HG02798 (cell line): ENCODE data around the gene ATG16L2.

Experiments used
- ATAC-seq: cut with Tn5 transposase; IDR thresholded peaks from one replicate; pipeline ENCODE4 v1.9.1; 2021; ENCODE audit warnings: mild to moderate bottlenecking; ENCODE audit not compliant: unreplicated experiment, poor library complexity

The ATG16L2 gene, protein sequence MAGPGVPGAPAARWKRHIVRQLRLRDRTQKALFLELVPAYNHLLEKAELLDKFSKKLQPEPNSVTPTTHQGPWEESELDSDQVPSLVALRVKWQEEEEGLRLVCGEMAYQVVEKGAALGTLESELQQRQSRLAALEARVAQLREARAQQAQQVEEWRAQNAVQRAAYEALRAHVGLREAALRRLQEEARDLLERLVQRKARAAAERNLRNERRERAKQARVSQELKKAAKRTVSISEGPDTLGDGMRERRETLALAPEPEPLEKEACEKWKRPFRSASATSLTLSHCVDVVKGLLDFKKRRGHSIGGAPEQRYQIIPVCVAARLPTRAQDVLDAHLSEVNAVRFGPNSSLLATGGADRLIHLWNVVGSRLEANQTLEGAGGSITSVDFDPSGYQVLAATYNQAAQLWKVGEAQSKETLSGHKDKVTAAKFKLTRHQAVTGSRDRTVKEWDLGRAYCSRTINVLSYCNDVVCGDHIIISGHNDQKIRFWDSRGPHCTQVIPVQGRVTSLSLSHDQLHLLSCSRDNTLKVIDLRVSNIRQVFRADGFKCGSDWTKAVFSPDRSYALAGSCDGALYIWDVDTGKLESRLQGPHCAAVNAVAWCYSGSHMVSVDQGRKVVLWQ

DNA sequence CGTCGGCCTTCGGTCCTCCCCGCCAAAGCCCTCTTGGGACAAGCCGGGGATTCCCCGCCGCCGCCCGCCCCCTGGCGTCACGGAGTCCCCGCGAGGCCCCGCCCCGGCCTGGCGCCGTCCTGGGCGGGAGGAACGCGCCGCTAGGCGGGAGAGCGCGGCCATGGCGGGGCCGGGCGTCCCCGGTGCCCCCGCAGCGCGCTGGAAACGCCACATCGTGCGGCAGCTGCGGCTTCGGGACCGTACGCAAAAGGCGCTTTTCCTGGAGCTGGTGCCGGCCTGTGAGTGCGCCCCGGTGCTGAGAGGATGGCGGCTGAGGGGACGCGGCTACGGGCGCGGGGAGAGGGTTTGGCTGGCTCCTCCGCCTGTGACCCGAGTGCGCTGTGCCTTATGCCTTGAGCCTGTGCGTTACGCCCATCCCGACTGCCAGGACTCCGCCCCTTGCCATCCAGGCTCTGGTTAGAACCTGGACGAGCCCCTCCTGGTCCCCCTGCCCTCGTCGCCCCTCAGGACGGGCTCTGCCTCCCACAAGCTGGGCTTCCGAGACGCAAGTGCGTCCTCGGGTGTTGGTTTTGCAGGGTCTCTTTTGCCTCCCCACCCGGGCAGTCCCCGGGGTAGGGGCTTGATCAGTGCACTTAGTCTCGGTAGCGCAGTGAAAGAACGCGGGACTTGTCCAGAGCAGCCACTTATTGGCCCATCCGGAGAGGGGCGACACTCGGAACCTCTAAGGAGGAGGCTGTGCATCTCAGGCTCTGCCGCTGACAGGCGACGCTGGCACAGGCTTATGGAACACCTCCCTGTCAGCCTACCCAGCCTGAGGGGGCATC, at the start of gene ATG16L2:
Gene ATG16L2 (plus strand): TSS at position 126 of the 824 bp plus-strand sequence. CDS start 35 bp downstream, at position 161.
- peak; percentile 69 for ATAC-seq

DNA sequence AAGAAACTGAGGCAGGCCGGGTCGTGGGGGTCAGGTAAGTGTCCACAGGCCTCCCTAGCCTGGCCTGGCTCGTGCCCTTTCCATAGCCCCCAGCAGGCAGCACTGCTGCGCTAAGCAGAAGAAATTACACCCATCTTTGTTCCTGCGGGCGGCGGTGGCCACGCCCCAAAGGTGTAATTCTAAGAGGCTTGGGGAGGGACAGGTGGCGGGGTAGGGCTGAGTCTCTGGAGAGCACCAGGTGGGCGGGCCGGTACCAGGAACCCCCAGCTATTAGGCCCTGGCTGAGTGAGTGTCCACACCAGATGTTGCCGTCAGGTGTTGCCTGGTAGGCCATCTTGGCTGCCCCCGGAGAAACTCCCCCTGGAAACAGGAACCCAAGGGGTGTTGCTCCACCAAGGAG, 49.7 kb upstream of the ATG16L2 start:
- ATAC-seq: no peak

DNA sequence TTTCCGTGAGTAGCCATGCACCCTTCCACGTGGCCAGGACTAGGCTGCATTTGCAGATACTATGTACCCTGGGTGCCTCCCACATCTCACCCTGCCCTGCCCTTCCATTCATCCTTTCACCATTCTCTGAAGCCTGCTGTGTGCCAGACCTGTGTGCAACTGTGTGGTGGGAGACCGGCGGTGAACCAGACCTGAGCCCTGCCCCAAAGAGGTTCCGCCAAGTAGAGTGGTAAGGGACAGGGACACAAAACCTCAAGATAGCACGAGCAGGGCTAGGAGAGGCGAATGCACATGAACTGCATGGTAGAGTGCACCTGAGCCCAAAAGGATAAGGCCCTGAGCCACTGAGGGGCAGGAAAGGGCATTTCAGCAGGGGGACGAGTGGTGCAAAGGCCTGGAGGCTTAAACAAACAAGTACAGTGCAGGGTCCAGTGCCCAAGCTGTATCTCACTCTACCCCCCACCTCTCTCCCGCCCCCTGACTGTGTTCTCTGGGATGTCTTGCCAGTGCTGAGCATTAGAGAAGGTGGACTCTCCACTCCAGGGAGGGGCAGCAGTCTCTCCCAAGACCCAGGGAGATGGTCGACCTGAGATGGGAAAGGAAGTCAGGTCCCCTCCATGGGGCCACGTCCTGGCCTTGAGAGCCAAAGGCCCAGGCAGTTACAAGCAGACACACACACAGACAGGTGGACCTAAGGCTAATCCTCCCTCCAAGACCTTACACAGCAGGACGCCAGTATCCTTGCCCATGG, 47.9 kb upstream of the ATG16L2 start:
- no peak for ATAC-seq

DNA sequence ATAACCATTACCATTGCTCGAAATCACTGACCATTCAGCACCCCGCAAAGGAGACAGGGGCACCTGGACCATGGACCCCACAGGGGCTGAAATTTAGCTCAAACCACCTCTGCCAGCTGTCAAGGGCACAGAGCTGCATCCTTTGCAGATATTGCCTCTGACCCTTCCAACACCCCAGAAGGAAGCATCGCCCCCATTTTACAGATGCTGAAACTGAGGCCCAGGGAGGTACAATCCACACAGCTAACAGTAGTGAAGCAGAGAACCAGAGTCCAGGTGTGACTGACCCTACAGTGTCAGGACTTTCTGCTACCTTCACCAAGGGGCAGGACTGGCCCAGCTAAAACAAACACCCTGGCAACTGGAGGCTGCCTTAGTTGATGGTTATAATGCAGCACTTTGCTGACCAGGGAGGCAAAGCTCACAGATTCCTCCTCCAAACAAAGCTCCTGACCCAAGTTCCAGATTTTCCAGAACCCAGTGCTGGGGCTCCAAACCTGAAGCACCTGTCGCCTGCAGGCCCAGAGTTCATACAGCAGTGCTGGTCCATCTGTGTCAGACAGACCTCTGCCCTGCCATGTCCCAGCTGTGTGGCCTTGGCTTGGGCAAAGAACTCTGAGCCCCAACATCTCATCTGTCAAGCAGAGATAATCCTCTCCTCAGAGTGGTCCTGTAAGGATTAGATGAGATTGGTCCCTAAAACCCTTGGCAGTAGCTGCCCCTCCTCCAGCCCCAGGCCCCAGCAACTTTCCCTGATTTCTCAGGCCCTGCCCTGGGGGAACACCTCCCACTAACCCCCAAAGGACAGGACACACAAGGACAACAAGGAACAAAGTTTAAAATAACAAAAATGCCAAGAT, 46.8 kb upstream of the ATG16L2 start:
- no peak for ATAC-seq

DNA sequence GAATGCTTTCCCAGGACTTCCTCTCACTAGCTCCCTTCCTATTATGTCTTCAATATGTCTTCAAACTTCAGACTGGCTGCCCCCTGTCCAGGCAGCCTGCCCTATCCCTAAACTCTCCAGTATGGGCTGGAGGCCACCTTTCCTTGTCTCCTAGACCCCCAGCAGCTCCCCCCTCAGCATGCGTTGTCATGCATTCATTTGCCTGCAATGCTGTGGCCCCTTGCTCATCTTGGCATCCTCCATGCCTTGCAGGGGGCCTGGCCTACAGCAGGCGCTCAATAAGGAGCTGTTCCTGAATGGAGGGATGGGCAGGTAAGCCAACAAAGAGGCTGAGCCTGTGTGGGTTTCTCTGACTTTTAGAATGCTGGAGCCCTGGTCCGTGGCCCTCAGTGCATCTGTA, 45.6 kb upstream of the ATG16L2 start:
- ATAC-seq: no peak

DNA sequence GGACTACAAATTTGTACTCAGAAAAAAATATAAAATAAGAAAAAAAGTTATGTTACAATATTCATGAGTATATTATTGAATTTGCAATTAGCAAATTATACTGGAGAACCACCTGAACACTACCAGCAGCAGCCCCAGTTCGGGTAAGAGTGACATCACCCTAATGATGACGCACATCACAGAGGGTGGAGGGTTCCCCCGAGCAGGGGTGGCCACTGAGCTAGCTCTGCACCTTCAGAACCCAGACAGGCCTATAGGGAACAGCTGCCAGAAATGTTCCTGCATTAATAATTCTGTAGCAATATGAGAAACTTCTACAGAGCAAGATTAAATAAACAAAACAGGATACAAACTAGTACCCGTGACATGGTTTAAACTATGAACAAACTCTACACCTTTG, 44.5 kb upstream of the ATG16L2 start:
- ATAC-seq: no peak

DNA sequence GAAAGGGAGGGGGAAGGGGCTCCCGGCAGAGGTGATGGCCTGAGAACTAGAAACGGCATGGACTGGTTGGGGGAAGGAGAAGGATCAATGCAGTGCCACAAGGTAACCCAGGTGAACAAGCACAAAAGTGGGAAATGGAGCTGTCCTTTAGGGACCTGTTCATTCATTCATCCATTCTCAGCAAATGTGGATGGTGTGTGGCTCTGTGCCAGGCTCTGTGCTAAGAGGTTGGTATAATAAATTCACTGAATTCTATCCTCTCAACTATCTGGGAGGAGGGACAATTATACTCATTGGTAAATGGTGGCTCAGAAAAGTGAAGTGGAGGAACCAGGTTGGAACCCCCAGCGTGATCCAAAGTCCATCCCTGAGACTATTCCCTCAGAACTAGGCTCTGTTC, 43.4 kb upstream of the ATG16L2 start:
- no peak for ATAC-seq

DNA sequence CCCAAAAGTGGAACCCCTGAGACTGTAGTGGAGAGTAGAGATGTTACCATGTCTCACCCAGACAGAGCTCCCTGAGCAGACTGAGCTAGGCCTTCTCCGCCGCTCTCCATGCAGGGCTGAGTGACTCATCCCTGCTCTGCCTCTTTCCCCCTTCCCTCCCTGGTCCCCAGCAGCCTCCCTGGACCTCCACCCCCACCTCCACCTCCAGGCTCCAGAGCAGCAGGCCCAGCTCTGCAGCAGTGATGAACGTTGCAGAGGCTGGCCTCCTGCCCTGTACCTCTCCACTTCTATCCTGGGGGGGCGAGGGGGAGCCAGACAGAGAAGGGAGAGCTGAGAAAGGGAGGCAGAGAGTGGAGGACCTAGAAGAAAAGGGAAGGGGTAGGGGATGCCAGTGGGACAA, 42.7 kb upstream of the ATG16L2 start:
- ATAC-seq: no peak

DNA sequence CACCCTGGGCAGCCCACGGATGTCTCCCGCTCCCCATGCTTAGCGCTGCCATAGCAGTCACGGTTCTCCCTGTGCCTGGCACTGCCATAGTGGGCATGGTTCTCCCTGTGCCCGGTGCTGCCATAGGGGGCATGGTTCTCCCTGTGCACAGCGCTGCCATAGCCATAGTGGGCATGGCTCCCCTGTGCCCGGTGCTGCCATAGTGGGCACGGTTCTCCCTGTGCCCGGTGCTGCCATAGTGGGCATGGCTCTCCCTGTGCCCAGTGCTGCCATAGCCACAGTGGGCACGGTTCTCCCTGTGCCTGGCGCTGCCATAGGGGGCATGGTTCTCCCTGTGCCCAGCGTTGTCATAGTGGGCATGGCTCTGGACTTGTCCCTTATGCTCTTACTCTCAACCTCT, 42.2 kb upstream of the ATG16L2 start:
- no peak for ATAC-seq

DNA sequence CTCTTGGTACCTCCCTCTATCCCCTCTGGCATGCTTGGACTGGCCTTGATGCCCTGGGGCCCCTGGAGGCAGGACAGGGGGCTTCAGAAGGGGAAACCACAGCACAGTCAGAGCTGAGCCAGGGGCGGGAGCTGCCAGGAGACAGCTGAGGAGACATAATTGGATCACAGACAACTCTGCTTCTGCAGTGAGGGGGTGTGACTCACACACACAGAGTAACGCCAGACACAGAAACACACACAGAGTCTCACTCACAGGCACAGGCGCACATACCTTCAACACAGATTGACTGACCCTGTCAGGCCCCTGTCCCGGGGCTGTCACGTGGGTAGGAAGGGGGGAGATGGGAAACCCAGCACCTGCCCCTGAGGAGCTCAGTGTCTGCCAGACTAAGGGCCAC, 40.9 kb upstream of the ATG16L2 start:
- no peak for ATAC-seq

DNA sequence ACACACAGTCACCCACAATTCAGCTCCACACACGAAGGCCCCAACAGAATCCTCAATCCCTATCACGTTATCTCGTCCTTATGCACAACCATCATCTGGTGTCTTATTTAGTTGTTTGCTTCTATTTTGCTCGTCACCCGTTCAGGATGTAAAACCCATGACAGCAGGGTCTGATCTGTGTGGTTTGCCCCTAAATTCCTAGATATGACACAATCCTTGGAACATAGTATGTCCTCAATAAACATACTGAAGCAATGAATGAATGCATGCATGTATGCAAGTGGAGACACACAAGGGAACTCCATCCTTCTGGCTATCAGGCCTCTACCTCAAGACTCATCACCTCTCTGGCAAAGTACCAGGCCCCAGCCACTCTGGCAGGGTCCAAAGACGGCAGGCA, 40.5 kb upstream of the ATG16L2 start:
- ATAC-seq: no peak

DNA sequence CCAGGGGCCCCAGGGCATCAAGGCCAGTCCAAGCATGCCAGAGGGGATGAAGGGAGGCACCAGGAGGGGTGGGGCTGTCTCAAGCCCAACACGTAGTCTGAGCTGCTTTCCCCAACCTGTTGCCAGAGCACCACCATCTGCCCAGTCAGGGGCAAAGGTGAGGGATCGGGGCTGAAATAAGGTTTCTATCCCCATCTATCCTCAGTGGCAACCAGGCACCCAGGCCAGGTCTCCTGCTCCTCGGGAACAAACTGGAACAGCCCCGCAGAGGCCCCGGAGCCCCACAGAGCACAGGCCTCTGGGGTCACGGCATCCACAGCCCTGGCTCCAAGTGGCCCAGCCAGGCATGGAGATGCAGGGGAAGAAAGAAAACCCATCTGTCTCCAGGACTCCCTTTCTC, 39.7 kb upstream of the ATG16L2 start:
- no peak for ATAC-seq

DNA sequence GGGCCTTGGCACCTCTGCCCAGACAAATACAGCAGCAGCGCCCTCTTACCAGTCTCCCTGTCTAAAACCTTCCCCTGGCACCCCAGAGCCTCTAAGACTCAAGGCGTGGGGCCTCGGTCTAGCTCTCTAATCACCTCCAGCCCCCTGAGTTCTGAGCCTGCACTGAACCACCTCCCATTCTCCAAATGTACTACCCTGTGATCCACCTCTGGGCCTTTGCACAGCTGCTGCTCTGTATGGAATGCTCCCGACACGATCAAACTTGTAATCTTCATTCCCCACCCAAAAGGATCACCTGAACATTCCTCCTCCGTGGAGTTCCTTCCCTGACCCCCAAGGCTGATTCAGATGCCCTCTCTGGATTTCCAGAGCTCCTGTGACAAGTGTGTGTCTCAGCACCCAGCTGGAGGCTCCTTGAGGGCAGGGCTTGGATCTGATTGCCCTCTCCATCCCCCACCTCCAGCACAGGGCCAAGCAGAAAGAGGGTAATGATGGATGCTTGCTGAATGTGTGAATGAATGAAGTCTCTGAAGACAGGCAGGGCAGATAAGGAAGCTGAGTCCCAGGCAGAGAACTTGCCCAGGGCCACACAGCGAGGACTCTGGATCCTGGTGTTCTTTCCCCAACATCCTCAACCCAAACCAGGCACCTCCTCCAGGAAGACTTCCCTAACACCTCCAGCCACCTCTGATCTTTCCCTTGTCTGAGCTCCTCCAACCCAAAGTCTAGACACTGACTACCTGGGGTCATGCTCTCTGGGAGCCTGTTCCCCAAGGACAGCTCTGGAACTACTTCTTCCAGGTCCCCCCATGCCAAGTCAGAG, 38.7 kb upstream of the ATG16L2 start:
- ATAC-seq: no peak

DNA sequence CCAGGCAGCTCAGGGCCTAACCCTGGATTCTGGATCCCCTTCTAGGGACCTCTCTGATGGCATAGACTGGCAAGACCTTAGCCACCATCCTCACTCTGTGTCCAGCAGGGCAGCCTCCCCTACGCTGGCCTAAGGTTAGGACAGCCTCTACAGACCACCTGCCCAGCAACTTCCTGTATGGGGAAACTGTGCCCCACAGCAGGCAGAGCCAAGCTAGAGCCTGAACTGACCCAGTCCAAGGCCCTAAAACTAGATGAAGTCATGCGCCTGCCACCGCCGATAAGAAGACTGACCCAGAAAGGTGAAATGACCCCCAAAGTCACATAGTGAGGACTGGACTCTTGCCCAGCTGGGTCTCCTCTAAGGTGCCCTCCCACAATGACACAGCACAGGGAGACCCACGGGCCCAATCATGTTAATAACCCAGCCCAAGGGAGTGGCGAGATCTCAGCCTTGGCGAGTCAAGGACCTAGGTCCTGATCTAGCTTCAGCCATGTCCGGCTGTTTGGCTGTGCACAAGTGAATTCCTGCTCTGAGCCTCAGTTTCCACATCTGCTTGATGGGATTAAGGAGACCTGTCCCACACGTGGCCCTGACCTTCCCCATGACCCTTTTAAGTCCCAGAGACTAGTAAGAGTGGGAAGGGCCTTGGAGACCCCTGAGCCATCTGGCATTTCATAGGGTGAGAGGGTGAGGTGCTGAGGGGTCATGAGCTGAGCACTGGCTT, 37.9 kb upstream of the ATG16L2 start:
- ATAC-seq: no peak

DNA sequence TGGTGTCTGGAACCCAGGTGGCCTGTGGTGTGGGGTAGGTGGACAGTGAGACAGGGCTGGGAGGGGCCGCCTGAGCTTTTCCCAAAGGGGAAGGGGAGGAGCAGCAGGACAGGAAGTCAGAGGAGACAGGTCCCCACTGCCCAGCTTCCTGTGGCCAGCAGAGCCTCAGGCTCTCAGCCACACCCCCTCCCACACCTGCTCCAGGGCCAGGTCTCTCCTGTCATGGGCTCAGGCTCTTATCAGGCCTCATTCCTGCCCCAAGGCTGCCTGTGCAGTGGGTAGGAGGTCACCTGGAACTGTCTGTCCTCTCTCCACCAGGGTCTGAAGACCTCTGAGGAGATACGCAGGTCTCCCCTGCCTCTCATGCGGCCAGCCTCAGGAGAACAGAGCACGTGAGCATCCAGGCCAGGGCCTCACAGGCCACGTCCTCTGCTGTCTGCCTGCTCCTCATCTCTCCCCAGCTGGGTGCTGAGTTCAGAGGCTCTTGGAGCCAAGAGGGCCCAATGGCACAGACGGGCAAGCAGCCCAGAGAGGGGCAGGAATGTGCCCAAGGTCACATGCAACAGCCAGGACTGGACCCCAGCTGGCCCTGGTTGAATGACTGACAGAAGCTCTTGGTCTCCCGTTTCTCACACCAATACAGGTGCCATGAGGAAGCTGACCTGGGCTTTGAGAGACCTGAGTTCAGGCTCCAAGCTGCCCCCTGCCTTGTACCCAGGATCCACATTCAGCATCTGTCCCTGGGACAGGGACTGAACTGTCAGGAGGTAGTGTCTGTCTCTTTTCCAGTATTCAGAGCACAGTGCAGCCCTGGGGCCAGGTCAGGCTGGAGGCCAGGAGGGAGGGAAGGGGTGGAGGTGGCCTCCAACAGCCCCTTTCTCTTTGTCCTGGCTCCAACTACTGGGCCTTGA, 37.1 kb upstream of the ATG16L2 start:
- ATAC-seq: no peak

DNA sequence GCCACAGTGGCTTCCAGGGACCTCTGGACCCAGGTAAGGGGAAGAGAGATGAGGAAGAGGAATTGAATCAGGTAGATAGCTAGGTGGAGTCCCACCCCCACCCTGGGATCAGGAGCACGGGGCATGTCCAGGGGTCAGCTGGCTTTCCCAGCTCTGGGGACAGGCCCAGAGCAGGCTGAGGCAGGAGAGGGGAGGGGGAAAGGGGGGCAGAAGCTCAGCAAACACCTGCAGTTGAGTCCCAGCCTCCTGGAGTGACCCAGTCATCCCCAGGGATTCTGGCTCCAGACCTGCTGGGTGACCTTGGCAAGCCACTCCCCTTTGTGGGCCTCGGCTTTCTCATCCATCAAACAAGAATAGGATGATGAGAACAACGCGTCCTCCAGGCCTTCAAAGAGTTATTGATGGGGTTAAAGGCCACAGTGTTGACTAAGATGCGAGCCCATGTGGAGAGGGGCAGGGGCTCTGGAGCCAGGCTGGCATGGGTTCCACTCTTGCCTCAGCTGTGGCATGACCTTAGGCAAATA, 36.4 kb upstream of the ATG16L2 start:
- no peak for ATAC-seq
